ENCODE data around the gene N4BP2L2.
A peak's percentile ranks its signal among the peaks of the same experiment; 100 is the strongest.

Gene N4BP2L2

GRCh38 chr13:32468502-32469142 is 70.0 kb downstream of the N4BP2L2 start:
- DNase-seq (ENCODE audit: low spot score), result no peak

- DNase-seq (ENCODE audit: low spot score), result no peak
These were observed 82.0 kb downstream of the N4BP2L2 start for GRCh38 chr13:32456591-32456990.

- no peak for DNase-seq (ENCODE audit: low spot score)
These were observed 83.0 kb downstream of the N4BP2L2 start for GRCh38 chr13:32455594-32455903.

GRCh38 chr13:32454886-32455593 is 83.6 kb downstream of the N4BP2L2 start:
- no peak for DNase-seq (ENCODE audit: low spot score)

GRCh38 chr13:32453981-32454380 is 84.6 kb downstream of the N4BP2L2 start:
- DNase-seq (ENCODE audit: low spot score), result no peak

- DNase-seq (ENCODE audit: low spot score), result no peak
These were observed 89.6 kb downstream of the N4BP2L2 start for GRCh38 chr13:32448972-32449371.

GRCh38 chr13:32447894-32448623 is 90.5 kb downstream of the N4BP2L2 start:
- peak; percentile 31 for DNase-seq (ENCODE audit: low spot score)

GRCh38 chr13:32446773-32447465 is 91.7 kb downstream of the N4BP2L2 start:
- no peak for DNase-seq (ENCODE audit: low spot score)

GRCh38 chr13:32446220-32446619 is 92.4 kb downstream of the N4BP2L2 start:
- no peak for DNase-seq (ENCODE audit: low spot score)

GRCh38 chr13:32445461-32445860 is 93.1 kb downstream of the N4BP2L2 start:
- DNase-seq (ENCODE audit: low spot score), result no peak

GRCh38 chr13:32443111-32443510 is 95.5 kb downstream of the N4BP2L2 start:
- peak; percentile 50 for DNase-seq (ENCODE audit: low spot score)

GRCh38 chr13:32438871-32439270 is 99.7 kb downstream of the N4BP2L2 start:
- no peak for DNase-seq (ENCODE audit: low spot score)

GRCh38 chr13:32432856-32433255 is 105.7 kb downstream of the N4BP2L2 start:
- no peak for DNase-seq (ENCODE audit: low spot score)

GRCh38 chr13:32431361-32431760 is 107.2 kb downstream of the N4BP2L2 start:
- DNase-seq (ENCODE audit: low spot score), result no peak

- DNase-seq (ENCODE audit: low spot score), result no peak
These were observed 108.4 kb downstream of the N4BP2L2 start for GRCh38 chr13:32430018-32430747.

GRCh38 chr13:32429433-32429909 is 109.1 kb downstream of the N4BP2L2 start:
- no peak for DNase-seq (ENCODE audit: low spot score)

GRCh38 chr13:32428581-32429432 is 109.8 kb downstream of the N4BP2L2 start:
- peak; percentile 11 for DNase-seq (ENCODE audit: low spot score)

GRCh38 chr13:32427852-32428580 is 110.6 kb downstream of the N4BP2L2 start, which contains the start of gene N4BP2L1:
Gene N4BP2L1 (minus strand): TSS chr13:32428130. CDS start chr13:32428082, 48 bp downstream.
- peak; percentile 83 for DNase-seq (ENCODE audit: low spot score)

GRCh38 chr13:32426990-32427851 is 111.4 kb downstream of the N4BP2L2 start:
- peak; percentile 69 for DNase-seq (ENCODE audit: low spot score)

Measured in RKO (cell line).